GM18526 (cell line): ENCODE measurements around the gene MILR1.

Experiments used
- POLR2A ChIP-seq: IDR thresholded peaks from 3 replicates; pipeline ENCODE4 v1.6.1; 2011; ENCODE audit not compliant: insufficient read length; ENCODE audit errors: extremely low read depth

MILR1 gene

DNA sequence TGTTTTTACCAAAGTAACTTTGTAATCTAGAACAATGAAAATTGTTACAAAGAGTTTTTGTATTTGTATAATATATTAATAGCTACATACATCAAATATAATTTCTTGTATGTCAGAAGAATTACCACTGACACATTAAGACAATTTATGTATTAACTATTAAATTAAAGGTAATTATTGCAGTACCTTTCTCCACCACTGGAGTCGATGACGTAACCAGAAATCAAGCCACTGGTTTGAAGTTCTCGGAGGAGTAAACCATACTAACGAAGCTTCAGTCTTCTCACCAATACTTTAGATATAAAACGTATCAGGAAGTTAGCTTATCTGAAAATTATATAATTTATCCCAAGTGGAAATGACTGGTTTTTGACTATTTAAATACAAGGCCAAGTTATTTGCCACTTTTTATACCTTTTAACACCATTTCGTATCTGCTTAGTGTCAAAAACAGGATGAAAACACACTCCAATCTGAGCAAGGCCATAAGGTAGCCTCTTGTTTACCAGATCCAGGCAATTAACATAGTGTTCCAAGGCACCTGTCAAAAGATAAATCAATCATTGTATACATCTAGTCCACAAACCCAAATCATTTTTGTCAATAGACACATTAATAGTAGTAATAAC is 43.7 kb downstream of the MILR1 start:
- TF ChIP-seq POLR2A, result no peak

DNA sequence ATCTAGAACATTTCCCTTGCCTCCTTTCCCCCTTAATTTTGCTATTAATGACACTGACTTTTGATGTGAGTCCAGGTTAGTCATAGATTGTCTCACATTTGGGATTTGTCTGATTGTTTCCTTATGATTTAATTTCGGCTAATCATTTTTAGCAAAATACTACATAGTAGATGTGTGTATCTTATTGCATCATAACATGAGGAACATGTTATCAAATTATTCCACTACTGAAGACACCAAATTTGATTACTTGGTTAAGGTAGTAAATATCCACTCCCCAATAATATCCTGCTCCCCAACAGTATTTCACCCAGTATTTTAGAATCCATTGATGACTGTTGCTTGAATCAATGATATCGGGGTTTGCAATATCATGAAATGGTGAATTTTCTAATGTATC is 45.2 kb downstream of the MILR1 start:
- no peak for TF ChIP-seq POLR2A

DNA sequence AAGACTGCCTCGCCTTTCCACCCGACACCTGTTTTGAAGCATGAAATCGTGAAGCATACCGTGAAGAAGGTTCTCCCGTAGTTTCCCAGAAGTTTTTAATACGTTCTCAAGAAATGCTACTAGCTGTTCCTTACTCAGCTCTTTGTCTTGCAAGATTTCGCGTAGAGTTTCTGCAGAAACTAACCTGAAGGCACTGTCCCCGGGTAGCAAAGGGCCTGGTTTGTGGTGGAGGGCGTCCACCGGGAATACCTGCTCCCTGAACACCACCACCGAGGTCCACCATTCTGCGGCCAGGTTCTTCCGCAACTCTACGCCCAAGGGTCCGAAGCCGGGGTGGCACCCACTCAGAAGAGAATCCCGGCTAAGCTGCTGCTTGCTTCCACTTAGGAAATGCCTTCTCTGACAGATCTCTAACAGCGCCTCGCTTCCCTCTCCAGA is 47.5 kb downstream of the MILR1 start:
- no peak for TF ChIP-seq POLR2A

DNA sequence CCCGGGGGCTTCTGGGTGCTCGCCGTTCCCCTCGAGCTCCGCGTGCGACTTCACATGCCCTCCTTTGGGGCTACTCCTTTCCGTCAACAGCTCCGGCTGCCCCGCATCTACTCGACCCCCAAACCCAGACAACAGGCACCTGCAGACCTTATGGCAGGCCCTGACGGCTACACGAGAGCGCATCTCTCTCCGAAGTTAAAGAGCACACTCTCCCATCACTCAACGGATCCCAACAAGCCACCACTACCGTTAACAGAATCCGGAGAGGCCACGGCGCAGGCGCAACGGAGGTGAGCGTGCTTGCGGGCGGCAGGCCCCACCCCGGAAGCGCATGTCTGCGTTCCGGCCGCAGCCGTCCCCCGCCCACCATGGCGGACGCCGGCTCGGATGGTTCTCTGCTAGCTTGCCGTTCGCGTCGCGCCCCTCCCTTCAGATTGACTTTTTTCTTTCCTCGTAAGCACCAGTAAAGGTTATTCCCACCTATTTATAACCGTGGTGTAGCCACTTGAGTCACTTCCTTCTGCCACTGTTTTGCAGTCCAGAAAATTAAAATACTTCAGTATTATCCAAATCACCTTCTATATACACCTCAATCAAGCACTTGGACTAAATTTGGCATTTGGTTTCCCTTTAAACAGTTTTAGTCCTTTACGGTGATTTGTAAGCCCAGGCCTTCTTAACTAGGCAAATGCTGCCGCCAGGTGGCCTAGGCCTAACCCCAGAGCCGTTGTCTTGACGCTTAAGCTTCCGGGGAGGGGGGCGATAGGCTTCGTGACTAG is 48.1 kb downstream of the MILR1 start, which contains the start of gene POLG2:
TSS of gene POLG2 (minus strand) at position 269 of the 779 bp plus-strand sequence. CDS start at position 183, 86 bp downstream.
- peak; percentile 91 for TF ChIP-seq POLR2A

DNA sequence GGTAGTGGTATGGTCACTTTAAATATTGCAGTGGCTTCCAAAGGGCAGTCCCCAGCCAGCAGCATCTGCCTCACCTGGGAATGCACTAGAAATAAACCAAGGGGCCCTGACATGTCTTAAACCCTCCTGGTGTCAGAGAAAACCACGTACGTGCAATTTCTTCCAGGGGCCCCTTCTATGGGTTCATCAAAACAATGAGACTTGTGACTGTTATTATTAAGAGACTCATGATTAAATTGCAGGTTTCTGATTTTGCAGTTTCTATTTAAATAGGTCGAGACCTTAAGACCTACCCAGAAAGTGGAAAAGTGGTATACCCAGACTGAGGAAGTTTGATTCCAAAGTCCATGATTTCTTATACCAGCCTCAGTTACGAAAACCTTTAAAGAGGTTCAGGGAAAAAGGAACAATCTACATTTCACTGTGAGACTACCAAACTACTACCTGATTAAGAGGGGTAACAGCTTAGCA is 48.7 kb downstream of the MILR1 start:
- TF ChIP-seq POLR2A, result no peak

DNA sequence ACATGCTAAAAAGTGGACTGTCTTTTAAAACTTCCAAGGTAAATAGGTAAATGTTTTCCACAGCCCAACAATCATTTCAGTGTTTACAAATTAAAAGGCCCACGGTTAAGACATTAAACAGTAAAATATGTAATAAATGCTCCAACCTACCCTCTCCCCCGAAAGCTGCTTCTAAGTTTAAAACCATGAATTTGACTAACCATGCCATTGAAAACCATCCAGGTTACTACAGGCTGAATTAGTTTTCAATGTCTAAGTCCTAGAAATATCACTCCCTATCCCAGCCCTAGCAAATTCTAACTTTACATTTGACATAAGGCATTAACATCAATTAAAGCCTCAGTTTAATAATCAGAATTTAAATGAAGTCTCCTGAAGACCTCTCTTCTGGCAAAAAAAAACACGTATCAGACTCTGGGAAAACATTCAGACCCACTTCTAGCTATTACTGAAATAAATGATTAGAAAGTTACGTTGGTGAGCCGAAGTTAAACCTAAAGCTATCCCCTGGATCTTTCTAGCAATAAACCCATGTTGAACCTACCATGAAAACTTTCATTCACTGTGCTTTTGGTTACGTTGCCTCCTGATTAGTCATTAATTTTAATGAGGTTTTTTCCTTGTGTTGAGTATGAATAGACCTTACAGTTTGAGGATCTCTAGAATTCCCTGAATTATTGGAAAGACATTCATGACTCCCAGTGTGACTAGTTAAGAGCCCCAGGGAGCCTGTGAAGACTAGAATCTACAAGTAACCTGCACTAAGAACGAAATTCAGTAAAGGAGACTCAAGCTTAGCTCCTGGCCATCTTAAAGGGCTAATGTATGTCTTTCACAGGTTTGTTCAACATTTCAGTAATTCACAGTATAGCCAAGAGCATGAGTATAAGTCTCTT is 49.6 kb downstream of the MILR1 start:
- no peak for TF ChIP-seq POLR2A

DNA sequence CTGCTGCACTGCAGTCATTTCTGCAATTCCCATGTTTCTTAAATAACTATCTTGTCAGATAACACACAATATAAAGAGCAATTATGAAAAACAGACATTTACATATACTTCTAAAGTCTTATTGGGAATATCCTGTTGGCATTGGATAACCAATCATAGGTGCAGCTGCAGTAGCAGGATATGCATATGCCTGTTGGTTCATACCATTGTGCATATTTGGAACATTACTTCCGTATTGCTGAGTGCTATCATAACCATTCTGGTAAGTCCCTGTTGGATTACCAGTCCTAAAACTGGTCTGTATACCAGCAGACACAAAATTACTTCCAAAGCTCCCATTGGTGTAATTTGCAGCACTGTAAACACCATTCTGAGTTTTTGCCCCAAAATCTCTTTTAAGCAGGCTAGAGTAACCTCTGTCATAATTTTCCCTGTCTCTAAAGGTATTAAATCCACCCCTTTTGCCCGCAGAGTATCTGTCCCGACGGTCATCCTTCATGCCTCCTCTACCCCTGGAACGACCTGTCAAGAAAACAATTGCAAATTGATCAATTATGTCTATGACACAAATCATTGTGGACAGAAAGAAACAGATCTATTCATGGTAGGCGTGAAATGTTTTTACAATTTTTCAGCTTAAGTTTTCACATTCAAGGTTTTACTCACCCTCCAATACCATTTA is 51.0 kb downstream of the MILR1 start:
- TF ChIP-seq POLR2A, result no peak

DNA sequence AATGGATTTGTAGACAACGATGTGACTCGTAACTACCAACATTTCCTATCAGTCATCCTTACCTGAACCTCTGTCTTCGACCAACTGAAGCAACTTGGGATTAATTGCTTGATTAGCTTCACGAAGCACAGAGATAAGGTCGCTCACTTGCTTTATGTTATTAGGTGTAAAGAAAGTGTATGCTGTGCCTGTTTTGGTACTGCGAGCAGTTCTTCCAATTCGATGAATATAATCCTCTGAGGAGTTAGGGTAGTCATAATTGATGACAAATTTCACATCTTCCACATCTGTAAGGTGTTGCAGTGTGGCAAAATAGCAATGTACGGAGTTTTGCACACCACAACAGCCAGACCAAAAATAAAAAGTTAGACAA is 51.6 kb downstream of the MILR1 start:
- TF ChIP-seq POLR2A, result no peak

DNA sequence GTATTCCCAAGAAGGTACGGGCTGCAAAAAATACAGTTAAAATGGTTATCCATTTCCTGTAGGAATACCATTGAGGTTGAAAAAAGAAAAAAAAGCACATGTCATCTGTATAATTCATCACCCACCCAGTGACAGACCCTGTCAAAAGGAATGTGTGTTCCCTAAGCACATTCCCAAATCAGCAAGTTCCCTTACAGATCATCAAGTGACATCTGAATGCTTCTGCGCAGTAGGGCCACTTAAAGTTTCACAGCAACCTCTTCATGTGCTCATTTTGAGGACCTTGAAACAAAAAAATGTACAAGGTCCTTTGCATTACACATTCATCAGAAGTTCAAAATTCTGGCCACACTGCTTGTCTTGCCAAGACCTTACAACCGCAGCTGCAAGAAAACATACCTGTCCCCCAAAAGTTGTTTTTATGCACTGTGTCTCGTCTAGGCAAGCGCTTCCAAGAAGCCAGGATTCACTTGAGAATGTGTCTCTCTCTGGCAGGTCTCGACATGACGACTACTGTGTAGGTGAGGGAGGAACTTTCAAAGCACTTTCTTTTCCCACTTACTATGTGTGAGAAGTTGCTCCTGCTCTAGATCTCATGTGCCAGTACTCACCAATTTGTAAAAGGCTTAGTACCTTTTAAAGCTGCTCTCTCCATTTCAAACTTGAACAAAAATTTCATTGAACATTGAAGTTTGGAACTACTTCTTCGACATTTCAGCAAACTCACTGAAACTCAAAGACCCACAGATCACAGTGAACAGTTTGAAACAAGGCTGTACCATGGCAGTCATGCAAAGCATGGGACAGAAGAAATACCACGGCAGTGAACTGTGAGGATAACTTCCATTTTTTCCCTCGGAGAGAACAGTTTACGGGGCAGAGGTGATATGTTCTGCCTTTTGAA is 52.2 kb downstream of the MILR1 start:
- TF ChIP-seq POLR2A, result no peak

DNA sequence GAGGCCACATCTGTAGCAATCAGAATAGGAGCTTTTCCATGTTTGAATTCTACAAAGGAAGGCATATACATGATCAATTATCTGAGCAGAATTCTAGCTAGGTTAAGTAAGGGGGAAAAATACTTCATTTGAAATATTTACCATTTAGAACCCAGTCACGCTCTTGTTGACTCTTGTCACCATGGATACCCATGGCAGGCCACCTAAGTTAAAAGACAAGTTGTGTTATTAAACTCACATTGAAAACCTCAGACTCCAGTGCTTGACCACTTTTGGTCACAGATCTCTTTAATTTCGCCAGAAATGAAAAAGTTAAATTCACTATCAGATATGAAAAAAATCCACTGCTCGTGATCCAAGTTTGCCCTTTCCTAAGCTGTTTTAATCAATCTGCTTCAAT is 53.1 kb downstream of the MILR1 start:
- TF ChIP-seq POLR2A, result peak; percentile 14

DNA sequence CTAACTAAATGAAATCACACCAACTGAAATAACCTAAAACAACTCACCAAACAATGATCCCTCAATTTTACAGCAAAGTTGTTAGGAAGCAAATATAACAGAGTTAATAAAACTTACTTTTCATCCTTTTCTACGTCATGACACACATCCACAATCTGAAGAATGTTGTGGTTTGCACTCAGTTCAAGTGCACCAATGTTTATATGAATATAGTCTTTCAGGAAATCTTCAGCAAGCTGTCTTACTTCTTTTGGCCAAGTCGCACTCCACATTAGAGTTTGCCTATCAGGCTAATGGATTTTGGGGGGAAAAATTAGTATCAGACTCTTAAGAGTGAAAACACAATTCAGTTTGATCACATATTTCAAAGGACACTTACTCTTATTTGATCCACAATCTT is 53.9 kb downstream of the MILR1 start:
- no peak for TF ChIP-seq POLR2A

DNA sequence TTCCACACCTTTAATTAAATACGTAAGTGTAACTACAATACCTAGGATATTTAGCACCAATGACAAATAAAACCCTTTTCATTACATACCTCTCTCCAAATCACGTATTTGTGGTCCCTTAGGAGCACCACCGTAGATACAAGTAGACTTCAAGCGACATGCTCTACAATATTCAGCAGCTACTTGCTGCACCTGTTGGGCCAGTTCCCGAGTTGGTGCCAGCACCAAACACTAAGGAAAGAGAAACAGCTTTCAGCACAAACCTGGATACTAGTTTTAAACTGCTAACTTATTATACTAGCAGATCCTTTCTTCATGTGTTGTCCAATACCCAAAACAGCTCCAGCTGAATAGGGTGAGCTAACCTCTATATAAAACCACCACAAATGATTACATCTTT is 54.4 kb downstream of the MILR1 start:
- TF ChIP-seq POLR2A, result no peak

DNA sequence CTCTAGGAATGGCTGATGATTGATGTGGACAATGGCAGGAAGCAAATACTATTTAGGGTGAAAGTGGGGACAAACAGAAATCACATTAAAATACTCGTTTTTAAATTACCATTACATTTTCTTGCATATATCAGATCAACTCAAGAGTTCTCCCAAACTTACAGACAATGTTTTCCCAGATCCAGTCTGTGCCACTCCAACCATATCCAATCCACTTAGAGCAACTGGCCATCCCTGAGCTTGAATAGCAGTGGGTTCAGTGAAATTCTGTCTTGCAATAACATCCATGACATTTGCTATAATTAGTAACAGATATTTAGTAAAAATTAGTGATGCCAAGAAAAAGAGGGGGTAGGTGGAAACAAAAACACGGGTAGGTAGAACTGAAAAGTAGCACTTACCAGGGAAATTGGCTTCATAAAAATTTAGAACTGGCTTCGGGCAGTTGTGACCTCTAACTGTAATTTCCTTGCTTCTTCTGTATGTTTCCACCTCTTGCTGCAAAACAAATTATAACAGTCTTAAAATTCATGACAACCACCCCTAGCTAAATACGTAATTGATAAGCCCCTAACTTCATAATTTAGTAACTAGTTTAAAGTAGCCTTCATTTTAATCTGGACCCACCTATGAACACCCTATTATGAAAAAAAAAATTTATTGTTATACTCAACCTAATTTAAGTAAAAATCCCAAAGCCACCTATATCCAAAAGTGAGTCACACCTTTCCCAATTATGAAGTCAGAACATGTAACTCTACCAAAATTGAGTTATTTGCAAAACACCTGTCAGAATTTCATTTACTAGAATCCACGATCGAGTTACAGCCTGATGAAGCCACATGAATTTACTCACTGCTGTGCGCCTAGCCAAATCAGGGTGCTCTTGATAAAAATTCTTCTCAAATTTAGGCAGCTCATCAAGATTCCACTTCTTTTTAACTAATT is 55.2 kb downstream of the MILR1 start:
- TF ChIP-seq POLR2A, result no peak
